Measurements from ENCODE around the gene ARSG. TPM values are rescaled to one million over a fixed set of nuclear protein-coding genes. Genes with fewer than 3 reads are reported as not detected.

The ARSG gene
- total RNA-seq, 1 donor from 2014 or later: 3.2 TPM

DNA sequence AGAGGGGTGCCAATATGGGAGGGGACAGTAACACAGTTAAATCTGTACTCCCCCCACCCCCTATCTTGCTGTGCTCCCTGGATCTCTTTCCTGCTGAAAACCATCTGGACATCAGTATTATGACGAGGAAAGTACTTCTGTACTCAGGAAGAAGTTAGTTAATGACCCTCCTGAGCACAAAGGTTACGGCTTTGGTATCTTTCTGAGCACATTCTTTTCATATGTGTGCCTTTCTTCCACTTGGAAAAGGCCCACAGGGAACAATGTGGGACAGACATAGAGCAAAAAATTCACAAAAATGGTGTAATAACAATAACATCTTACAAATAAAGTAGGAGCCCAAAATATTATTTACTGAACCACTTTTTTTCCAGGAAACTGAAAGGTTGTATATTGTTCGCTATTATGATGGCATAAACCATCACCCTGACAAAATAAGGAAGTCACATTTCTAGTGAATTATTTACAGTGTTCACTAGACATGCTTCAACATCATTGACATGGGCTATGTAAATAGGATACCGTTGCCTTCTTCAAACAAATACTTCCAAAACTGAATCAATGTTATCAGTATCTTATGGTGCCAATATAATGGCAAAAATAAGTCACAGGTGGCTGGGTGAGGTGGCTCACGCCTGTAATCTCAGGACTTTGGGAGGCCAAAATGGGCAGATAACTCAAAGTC, 160.5 kb downstream of the ARSG start:
- no peak for DNase-seq (ENCODE audit: low read depth)

DNA sequence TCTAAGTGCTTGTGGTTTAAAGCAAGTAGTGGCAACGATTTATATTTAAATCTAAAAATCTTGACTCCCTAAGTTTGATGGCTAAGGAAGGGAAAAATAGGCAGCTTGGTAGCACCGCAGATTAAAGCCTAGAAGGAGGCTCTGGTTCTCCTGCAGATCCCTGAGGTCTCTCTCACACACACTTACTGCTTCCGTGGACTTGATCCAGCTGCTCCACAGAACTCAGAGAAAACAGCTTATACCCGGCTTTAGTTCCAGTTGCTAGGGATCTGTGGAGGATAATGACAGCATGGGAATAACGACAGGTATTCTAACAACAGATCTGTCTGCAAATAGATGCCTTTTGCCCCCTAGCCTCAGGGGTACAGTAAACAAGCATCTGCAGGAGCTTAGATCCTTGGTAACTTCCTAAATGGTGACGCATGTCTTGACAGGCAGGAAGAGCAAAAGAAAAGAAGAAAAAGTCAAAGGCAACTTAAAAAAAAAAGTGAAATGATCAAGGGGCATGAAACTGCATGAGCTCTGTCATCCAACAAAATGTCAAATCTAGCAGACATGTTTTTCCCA, 161.5 kb downstream of the ARSG start:
- DNase-seq (ENCODE audit: low read depth): no peak

DNA sequence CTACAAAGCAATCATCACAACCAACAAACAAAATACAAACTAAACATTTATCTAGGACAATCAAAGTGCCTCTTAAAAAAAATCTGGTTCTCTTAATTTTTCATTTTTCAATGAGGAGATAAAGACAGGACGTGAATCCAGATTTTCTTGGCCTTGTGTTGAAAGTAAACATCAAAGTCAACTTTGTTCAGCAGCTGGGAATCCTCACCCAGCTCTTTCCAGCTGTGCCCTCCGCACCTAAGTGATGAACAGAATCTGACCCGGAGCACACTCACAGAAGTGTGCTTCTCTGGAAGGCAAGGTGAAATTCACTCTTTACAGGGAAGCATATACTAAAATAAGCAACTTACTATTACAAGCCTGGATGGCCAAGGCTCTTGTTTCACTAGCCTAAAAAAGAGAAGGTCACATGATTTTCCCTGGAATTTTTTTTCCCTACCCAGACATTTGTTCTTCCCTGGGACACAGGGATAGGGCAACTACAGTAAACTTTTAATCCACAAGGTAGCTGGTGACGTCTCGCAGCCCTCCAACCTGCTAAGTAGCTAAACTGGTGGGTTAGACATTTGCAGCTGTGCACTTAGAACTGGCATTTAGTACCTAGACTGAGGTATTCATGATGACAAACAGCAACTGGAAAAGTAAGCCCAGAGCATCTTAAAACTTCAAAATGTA, 162.8 kb downstream of the ARSG start:
- DNase-seq (ENCODE audit: low read depth): no peak

GRCh38 chr17:68455901-68456338, 164.6 kb downstream of the ARSG start:
- no peak for DNase-seq (ENCODE audit: low read depth)

DNA sequence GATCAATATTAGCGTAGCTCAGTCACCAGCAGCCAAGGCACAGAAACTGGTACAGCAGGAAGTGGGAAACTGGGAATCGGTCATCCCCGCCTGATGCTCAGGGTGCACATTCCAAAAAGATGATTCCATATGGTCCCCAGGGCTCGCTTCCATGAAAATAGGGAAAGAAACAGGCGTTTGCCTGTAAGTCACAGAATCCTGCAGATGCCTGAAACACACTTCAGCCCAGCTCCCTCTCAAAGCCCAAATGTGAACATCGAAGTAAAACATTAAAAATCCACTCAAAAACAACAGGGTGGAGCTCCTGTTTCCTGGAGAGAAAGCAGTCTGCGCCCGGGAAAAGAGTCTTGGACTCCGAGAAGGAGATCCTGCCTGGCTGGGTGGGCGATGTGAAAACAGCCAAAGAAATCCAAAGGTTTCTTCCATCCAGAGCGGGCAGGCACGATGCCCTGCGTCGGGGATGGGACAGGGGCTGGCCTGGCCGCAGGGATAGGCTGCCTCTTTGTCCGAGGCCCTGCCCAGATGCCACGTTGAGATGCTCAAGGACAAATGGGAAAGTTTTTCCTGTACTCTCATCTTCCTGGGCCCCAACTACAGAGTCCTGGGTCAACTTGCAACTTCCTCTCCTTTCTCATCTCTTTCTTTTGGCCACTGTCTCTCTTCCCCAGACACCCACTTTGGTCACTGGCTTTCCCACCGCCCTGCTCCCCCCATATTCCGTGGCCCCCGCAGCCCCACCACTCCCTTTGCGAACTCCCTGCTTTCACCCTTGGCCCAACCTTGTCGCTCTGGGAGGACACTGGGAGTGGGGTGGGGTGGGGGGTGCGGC, 165.3 kb downstream of the ARSG start:
- peak; percentile 83 for DNase-seq (ENCODE audit: low read depth)

- DNase-seq (ENCODE audit: low read depth): no peak
These were observed 165.9 kb downstream of the ARSG start, which contains the start of gene WIPI1 for GRCh38 chr17:68457168-68457538. TSS of gene WIPI1 (minus strand) at chr17:68457496. CDS start at chr17:68457421, 75 bp downstream.

DNA sequence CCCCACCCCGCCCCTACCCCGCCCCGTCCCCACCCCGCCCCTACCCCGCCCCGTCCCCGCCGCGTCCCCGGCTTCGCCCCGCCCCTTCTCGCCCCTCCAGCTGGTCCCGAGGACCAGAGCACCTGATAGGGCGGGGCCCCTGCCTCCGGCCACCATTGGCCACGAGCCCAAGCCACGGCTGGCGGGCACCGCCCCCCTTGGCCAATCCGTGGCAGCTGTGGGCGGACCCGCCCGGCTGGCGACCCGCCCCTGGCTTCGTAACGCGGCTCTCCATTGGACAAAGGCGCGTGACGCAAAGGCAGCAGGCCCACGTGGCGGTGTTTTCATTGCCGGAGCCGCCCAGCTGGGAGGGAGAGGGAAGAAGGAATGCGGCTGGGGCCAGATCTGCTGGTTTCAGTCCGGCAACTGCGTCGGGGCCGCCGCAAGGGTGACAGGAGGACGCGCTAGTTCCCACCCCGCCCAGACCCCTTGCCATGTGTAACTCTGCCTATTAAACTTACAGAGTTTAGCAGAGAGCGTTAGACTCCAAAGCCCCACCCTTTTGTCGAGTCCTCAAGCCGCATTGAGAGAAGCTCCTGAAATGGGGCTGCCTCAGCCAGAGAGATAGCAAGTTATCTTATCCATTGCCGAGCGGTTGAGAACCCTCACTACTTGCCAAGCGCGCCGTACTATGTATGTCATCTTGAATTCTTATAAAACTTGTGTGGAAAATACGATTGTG, 166.4 kb downstream of the ARSG start:
- DNase-seq (ENCODE audit: low read depth): peak; percentile 89

DNA sequence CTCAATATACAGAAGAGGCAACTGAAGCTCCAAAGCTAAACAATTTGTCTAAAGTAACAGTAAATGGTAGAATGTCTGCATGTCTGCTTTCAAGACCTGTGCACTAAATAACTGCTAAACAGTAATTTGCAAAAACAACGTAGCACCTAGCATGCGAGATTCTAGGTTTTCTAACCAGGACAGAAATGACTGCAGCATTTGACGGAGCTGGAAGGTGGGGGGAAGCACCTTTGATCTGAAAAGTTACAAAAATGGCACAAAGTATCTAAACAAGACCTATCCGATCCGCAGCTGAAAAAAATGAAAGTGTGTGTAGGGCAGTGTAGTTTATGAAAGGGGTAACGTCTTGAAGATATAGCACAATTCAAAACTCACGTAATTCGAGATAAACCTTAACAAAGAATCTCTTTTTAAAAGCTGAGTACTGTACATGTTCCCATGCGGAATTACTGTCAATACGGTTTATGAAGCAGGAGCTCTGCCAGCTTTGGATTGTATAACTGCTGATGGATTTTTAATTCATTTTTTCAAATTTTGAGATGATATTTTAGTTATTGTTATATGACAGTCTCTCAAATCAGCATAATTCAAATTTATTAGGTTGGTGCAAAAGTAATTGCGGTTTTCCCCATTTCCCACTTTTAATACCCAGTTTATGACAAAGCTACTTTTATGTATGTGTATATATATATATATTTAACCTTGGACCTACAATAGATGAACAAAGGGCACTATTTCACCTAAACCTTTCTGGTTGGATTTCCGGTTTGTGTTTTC, 167.2 kb downstream of the ARSG start:
- no peak for DNase-seq (ENCODE audit: low read depth)

DNA sequence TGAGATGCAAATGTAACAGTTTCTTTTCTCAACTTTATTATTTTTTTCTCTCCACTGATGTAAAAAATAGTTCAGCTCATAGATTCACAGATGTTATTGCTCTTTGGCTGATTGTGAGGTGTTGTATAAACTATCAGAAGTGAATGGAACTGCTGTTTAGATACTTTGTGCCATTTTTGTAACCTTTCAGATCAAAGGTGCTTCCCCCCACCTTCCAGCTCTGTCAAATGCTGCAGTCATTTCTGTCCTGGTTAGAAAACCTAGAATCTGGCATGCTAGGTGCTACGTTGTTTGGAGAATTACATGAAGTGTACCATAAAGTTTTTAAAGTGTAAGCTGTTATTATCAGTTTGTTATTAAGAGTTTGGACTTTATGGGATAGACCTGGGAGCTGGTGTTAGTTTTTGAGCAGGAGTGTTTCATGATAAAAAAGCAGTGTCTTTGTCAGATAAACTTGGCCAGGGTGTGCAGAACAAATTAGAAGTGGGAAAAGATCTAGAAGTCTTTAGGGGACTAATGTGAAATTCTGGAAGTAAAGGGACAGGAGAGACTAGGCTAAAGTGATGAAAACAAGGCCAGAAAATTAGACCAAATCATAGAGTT, 167.8 kb downstream of the ARSG start:
- DNase-seq (ENCODE audit: low read depth): no peak

GRCh38 chr17:68460146-68460545, 168.9 kb downstream of the ARSG start:
- no peak for DNase-seq (ENCODE audit: low read depth)

- DNase-seq (ENCODE audit: low read depth): no peak
These were observed 169.4 kb downstream of the ARSG start for GRCh38 chr17:68460715-68461114.

DNA sequence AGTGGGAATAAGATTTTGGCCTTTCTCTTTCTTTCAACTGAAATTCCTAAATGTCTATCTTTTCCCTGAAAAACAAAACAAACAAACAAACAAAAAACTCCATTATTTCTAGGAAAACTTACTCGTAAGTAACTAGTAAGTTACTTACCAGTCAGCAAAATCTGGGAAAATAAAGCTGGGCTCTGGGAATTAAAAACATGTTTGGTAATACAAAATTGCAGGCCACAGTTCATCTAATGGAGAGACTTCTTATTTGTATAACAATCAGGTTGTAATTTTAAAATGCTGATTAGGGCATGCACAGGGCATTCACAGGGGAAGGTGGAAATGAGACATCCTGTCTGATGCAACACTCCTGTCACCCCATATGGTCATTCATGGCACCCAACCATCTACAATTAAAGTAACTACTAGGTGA, 169.8 kb downstream of the ARSG start:
- no peak for DNase-seq (ENCODE audit: low read depth)

DNA sequence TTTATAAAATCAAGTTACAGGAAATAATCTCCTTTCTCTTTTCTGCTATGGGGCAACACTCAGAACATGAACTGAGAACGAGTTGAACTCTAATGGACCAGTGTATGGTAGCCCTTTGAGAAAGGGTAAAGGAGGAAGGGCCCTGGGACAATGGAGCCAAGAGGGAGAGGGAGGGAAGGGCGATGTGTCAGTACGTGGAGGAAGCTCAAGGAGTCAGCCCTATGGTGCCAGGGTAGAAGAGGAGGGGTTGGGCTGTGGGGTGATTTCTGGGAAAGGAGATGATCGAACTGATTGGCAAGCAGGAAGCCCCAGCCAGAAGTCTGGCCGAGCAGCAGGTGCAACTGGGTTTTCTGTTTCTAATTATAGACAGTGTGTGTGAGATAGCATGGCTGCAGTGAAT, 170.3 kb downstream of the ARSG start:
- DNase-seq (ENCODE audit: low read depth): no peak

DNA sequence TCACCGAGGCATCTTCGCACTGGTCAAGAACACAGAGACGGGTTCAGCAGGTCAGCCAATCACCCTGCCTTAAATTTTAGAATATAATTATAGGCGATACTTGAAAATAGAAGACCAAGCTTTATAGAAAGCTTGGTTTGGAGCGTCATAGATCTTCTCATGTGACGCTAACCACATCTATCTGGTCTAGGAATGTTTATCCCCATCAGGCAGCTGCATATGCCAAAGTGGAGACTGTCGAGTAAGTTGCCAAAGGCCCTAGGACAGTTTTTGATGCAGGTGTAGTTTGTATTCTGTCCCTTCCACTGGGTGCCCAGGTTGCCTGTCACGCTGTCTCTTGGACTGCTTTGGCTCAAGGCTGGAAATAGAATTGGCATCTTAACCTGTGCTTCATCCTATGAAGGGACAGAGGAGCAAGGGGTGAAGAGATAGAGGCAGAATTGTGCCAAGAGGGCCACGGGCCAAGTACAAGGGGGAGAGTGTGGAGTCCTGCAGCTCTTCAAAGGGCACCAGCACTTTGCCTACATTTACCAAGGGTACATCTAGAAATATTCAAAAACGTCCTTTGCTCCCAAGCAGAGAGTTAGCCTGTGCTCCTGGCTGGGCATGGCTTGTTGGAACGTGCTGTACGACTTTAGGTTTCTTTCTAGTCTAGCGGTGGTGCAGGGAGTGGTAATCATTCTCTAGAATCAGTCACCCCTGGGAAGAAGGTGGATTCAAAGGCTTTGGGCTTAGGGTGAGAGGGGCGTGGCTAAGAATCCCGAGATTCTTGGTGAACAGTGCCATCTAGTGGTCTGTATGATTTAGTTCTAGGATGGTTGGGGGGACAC, 171.3 kb downstream of the ARSG start:
- peak; percentile 94 for DNase-seq (ENCODE audit: low read depth)

DNA sequence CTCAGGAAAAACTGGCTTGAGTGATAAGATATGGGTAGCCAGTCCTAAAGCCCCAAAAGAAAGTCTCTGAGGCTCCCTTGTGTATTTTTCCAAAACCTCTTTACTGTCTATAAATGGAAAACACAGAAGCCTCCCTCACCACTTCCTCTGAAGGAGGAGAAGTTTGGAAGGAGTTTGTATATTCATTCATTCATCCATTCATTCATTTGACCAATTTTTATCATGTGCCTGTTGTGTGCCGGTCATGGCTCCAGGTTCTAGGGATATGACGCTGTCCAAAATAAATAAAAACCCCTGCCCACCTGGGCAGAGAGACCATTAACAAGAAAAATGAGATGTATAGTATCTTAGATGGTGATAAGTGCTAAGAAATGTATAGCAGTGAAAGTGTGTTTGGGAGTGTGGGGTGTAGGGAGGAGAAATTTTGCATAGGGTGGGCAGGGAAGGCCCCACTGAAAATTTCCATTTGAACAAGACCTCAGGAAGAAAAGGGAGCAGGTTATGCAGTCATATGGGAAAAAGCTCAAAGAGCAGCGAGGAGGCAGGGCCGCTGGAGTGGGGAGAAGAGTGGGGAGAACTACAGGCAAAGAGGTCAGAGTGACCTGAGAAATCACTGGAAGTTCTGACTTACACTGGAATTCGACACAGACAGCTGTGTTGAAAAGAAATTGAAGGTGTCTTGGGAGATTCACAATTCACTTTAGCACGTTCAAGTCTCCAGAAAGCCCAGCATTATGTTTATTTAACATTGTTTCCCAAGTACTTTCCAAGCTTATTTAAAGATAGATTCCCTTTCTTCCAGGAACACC, 172.1 kb downstream of the ARSG start:
- DNase-seq (ENCODE audit: low read depth): no peak

DNA sequence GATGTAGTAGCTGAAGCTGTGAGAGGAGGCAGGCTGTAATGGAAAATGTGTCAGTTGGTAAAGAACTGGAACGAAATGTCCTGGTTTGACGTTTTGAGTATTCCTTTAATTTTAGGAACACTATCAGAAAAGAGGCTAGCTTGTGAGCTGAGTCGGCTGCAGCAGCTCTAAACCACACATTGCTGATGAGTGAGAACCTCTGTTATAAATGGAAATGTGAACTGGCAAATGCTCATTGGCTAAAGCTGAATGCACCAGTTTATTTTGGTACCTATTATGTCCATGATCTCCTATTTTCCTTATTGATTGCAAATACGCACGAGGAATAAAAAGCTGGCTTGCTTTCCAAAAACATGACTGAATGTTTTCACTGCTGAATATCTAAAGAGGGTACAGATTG, 177.0 kb downstream of the ARSG start:
- DNase-seq (ENCODE audit: low read depth): no peak

GRCh38 chr17:68468788-68469187, 177.5 kb downstream of the ARSG start:
- no peak for DNase-seq (ENCODE audit: low read depth)

Measured in renal cortical epithelial cell (primary cell).